ENCODE data around the gene CRYBA2.
A peak's percentile ranks its signal among the peaks of the same experiment; 100 is the strongest.

Gene CRYBA2

DNA sequence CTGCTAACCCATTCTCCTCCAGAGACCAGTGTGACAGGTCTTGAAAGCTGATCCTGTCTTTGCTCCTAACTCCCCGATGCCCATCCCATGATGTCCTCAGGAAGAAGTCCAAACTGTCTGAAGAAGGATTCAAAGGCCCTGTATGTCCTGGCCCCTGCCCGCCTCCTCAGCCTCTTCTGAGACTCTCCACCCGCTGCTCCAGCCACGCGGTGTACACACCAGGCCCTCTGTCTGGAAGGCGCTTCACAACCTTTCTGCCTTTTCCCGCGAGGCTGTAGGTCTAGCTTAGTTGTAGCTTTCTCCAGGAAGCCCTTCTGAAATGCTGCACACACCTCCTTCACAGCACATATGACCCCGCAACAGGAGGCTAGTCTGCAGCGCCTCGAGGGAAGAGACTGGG is 23.5 kb upstream of the CRYBA2 start:
- H4K20me1 ChIP-seq (ENCODE audit: low read depth, low read length), result no peaks in the 10 kb centered on the region
- TF ChIP-seq, protein P1, sequence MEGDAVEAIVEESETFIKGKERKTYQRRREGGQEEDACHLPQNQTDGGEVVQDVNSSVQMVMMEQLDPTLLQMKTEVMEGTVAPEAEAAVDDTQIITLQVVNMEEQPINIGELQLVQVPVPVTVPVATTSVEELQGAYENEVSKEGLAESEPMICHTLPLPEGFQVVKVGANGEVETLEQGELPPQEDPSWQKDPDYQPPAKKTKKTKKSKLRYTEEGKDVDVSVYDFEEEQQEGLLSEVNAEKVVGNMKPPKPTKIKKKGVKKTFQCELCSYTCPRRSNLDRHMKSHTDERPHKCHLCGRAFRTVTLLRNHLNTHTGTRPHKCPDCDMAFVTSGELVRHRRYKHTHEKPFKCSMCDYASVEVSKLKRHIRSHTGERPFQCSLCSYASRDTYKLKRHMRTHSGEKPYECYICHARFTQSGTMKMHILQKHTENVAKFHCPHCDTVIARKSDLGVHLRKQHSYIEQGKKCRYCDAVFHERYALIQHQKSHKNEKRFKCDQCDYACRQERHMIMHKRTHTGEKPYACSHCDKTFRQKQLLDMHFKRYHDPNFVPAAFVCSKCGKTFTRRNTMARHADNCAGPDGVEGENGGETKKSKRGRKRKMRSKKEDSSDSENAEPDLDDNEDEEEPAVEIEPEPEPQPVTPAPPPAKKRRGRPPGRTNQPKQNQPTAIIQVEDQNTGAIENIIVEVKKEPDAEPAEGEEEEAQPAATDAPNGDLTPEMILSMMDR (IDR thresholded peaks at IDR 0.05; ENCODE audit: insufficient read depth, low read length, poor library complexity, severe bottlenecking), result no peak
- no peak for TF ChIP-seq EZH2phosphoT487 (conservative IDR thresholded peaks at IDR 0.05; ENCODE audit: low read length)
- H3K9me3 ChIP-seq (ENCODE audit: insufficient read depth, low read length), result no peaks in the 10 kb centered on the region
- no peak overlapping the region for H3K27ac ChIP-seq (ENCODE audit: low read depth, low read length)
- no peak overlapping the region for H3K4me3 ChIP-seq (ENCODE audit: insufficient read depth, low read length, poor library complexity, severe bottlenecking)
- no peak overlapping the region for H3K4me2 ChIP-seq (ENCODE audit: low read depth, low read length, poor library complexity, severe bottlenecking)
- H3F3A ChIP-seq (ENCODE audit: insufficient read depth), result no peaks in the 10 kb centered on the region
- no peak overlapping the region for H3K9ac ChIP-seq (ENCODE audit: low read length)
- H2AFZ ChIP-seq (ENCODE audit: low read depth, low read length, severe bottlenecking), result no peak overlapping the region
- H3K9me2 ChIP-seq (replicated peaks; ENCODE audit: insufficient read depth, low read length), result no peaks in the 10 kb centered on the region
- no peaks in the 10 kb centered on the region for H3K36me3 ChIP-seq (ENCODE audit: low read length)
- no peaks in the 10 kb centered on the region for H3K27me3 ChIP-seq (ENCODE audit: low read length)
- no peaks in the 10 kb centered on the region for H3K79me2 ChIP-seq (ENCODE audit: insufficient read depth, low read length)

- Histone ChIP-seq H2AFZ (ENCODE audit: low read depth, low read length, severe bottlenecking) (no peak overlapping the region), H3F3A (ENCODE audit: insufficient read depth) (no peaks in the 10 kb centered on the region), H3K4me2 (ENCODE audit: low read depth, low read length, poor library complexity, severe bottlenecking) (no peak overlapping the region), H3K9me3 (ENCODE audit: insufficient read depth, low read length) (no peaks in the 10 kb centered on the region), H3K27me3 (ENCODE audit: low read length) (no peaks in the 10 kb centered on the region), H4K20me1 (ENCODE audit: low read depth, low read length) (no peaks in the 10 kb centered on the region), H3K9me2 (replicated peaks; ENCODE audit: insufficient read depth, low read length) (no peaks in the 10 kb centered on the region), H3K27ac (ENCODE audit: low read depth, low read length) (no peak overlapping the region), H3K9ac (ENCODE audit: low read length) (no peak overlapping the region), H3K4me3 (ENCODE audit: insufficient read depth, low read length, poor library complexity, severe bottlenecking) (no peak overlapping the region), H3K79me2 (ENCODE audit: insufficient read depth, low read length) (no peaks in the 10 kb centered on the region), H3K36me3 (ENCODE audit: low read length) (no peaks in the 10 kb centered on the region)
- TF ChIP-seq, protein P1 (IDR thresholded peaks at IDR 0.05; ENCODE audit: insufficient read depth, low read length, poor library complexity, severe bottlenecking), result no peak
- no peak for TF ChIP-seq EZH2phosphoT487 (conservative IDR thresholded peaks at IDR 0.05; ENCODE audit: low read length)
Measured at GRCh38 chr2:219010873-219011272, 17.7 kb upstream of the CRYBA2 start.

GRCh38 chr2:219010162-219010756 is 17.0 kb upstream of the CRYBA2 start:
- Histone ChIP-seq H3K79me2 (ENCODE audit: insufficient read depth, low read length) (no peaks in the 10 kb centered on the region), H2AFZ (ENCODE audit: low read depth, low read length, severe bottlenecking) (no peak overlapping the region), H3F3A (ENCODE audit: insufficient read depth) (no peaks in the 10 kb centered on the region), H4K20me1 (ENCODE audit: low read depth, low read length) (no peaks in the 10 kb centered on the region), H3K9me3 (ENCODE audit: insufficient read depth, low read length) (no peaks in the 10 kb centered on the region), H3K27ac (ENCODE audit: low read depth, low read length) (no peak overlapping the region), H3K4me2 (ENCODE audit: low read depth, low read length, poor library complexity, severe bottlenecking) (no peak overlapping the region), H3K36me3 (ENCODE audit: low read length) (no peaks in the 10 kb centered on the region), H3K9ac (ENCODE audit: low read length) (no peak overlapping the region), H3K27me3 (ENCODE audit: low read length) (no peaks in the 10 kb centered on the region), H3K4me3 (ENCODE audit: insufficient read depth, low read length, poor library complexity, severe bottlenecking) (no peak overlapping the region), H3K9me2 (replicated peaks; ENCODE audit: insufficient read depth, low read length) (no peaks in the 10 kb centered on the region)
- TF ChIP-seq, protein P1 (IDR thresholded peaks at IDR 0.05; ENCODE audit: insufficient read depth, low read length, poor library complexity, severe bottlenecking), result peak; percentile 51
- TF ChIP-seq EZH2phosphoT487 (conservative IDR thresholded peaks at IDR 0.05; ENCODE audit: low read length), result no peak
